ENCODE data around the gene AGAP3.

Gene AGAP3

DNA sequence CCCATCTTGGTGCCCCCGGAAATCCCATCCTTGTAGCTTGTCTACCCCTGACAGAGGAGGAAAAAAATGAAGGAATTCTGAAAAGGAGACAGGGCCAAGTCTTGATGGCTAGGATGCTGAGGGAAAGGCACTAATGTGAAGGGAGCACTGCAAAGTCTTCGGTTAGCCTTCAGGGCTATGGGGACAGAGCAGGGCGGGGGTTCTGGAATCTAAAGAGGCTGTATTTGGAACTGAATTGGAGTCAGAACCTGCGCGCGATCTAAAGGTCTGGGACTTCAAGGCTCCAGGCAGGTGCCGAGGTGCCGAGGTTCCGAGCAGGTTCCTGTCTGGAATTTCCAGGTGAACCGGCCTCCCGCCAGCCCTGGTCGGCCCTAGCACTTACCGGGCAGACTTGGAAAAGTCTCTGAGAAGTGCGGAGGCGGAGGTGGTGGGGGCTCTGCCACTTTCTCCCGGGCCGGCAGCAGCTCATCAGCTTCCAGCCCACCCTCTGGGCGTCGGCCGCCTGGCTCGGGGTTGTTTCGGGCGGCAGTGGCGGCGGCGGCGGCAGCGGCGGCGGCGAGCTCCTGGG is 80.4 kb downstream of the AGAP3 start:
- ChIA-PET POLR2A (no interaction called here), CTCF (interaction anchor here (1.2 to 4.1 kb wide), 8 partner anchors 9 to 269 kb away, joined by 3 to 19 read pairs (median 10); no protein-coding TSS in a partner anchor)
- no peak for DNase-seq (ENCODE audit: extremely low spot score)
- TF ChIP-seq, protein P1, sequence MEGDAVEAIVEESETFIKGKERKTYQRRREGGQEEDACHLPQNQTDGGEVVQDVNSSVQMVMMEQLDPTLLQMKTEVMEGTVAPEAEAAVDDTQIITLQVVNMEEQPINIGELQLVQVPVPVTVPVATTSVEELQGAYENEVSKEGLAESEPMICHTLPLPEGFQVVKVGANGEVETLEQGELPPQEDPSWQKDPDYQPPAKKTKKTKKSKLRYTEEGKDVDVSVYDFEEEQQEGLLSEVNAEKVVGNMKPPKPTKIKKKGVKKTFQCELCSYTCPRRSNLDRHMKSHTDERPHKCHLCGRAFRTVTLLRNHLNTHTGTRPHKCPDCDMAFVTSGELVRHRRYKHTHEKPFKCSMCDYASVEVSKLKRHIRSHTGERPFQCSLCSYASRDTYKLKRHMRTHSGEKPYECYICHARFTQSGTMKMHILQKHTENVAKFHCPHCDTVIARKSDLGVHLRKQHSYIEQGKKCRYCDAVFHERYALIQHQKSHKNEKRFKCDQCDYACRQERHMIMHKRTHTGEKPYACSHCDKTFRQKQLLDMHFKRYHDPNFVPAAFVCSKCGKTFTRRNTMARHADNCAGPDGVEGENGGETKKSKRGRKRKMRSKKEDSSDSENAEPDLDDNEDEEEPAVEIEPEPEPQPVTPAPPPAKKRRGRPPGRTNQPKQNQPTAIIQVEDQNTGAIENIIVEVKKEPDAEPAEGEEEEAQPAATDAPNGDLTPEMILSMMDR (IDR thresholded peaks at IDR 0.05; ENCODE audit: control extremely low read depth, extremely low read depth, low read depth, missing control alignments) = no peak

DNA sequence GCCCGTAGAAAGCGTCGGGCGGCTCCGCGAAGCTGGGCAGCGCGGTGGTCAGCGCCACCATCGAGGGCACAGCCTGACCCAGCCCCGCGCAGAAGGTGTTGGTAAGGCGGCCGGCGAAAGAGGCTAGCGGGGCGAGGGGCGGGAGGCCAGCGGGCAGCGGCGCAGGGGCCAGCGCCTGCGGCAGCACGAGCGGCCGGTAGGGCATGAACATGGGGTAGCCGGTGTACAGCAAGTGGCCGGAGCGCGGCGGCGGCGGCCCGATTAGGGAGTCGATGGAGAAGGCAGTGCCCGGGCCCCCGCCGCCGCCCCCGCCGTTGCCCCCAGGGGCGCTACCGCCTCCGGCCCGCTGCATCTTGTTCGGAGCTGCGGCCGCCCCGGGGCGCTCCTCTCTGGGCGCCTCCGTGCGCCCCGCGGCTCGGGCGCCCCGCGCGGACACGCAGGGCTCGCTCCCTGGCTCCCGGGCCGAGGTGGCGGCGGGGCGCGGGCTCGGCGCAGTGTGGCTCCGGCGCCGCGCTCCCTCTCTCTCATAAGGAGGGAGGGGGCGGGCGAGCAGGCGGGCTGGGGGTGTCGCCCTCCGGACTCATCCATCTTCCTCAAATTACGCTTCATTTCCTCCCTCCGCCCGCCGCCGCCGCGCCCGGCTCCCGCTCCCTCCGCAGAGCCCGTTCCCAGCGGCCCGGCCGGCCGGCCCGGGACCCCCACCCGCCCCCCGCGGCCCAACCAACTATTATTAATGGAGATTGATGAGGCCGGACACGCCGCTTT is 81.1 kb downstream of the AGAP3 start, which contains the start of gene GBX1:
TSS of gene GBX1 (minus strand) at position 498 of the 765 bp plus-strand sequence. CDS start at position 352, 146 bp downstream.
- TF ChIP-seq, protein P1 (IDR thresholded peaks at IDR 0.05; ENCODE audit: control extremely low read depth, extremely low read depth, low read depth, missing control alignments) = no peak
- CTCF ChIA-PET = interaction anchor here (0.7 to 4.1 kb wide), 11 partner anchors 8 to 76 kb away, joined by 3 to 19 read pairs (median 5); partner anchors contain the start of genes ABCF2 and H2BK1
- DNase-seq (ENCODE audit: extremely low spot score) = no peak
- POLR2A ChIA-PET = no interaction called here

DNA sequence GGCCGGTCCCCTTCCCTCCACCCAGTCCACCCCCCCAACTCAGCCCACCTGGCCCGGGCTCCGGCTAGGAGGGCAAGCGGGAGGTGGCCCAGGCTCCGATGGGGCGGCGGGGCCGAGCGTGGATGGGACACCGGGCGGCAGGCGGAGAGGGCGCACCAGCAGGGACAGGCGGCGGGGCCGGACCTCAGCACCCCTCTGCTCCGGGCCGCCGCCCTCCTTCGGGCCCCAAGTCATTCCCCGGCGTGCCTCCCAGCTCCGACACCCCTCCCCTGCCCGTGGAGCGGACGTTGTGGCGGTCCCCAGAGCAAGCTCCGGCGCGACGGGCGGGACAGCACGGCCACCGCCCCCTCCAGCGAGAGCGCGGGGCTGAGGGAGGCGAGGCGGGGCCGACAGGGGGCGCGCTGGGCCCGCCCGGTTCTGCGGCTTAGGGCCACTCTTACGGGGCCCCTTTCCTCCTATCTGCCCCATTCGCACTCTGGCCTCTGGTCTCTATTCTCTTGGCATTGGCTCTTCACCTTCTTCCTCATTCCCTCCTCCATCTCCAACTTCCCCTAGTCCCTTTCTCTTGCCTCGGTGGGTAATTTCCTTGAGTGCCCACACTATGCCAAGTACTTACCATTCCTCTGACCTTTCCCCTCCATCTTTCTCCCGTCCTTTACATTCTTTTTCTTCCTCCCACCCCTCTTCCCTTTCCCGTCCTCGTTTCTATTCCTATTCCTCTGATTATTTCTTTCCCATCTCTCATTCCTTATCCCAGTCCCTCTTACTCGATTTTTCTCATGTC is 81.9 kb downstream of the AGAP3 start:
- ChIA-PET CTCF (interaction anchor here (0.7 to 4.1 kb wide), 11 partner anchors 8 to 75 kb away, joined by 3 to 19 read pairs (median 3); partner anchors contain the start of genes ABCF2 and H2BK1), POLR2A (no interaction called here)
- TF ChIP-seq, protein P1 (IDR thresholded peaks at IDR 0.05; ENCODE audit: control extremely low read depth, extremely low read depth, low read depth, missing control alignments) = peak; percentile 75
- DNase-seq (ENCODE audit: extremely low spot score) = peak; percentile 79

DNA sequence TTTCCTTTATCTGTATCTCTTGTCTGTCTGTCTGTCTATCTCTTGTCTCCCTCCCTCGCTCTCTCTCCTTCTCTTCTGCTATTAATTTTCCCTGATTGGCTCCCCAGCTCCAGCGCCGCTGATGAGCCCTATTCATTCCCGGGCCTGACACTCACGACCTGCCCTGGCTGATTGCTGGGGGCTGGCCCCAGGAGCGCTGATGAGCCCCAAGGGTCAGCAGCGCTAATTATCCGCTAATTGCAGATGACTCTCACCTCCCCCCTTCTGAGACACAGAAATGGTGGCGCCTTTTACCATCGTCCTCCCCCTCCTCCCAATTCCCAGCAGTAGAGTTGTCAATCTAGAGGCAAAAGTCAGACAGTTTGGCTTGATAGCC is 82.5 kb downstream of the AGAP3 start:
- TF ChIP-seq, protein P1 (IDR thresholded peaks at IDR 0.05; ENCODE audit: control extremely low read depth, extremely low read depth, low read depth, missing control alignments) = no peak
- POLR2A ChIA-PET = no interaction called here
- CTCF ChIA-PET = interaction anchor here (0.8 to 4.1 kb wide), 10 partner anchors 9 to 183 kb away, joined by 3 to 19 read pairs (median 3); partner anchors contain the start of genes ABCF2 and H2BK1
- no peak for DNase-seq (ENCODE audit: extremely low spot score)

DNA sequence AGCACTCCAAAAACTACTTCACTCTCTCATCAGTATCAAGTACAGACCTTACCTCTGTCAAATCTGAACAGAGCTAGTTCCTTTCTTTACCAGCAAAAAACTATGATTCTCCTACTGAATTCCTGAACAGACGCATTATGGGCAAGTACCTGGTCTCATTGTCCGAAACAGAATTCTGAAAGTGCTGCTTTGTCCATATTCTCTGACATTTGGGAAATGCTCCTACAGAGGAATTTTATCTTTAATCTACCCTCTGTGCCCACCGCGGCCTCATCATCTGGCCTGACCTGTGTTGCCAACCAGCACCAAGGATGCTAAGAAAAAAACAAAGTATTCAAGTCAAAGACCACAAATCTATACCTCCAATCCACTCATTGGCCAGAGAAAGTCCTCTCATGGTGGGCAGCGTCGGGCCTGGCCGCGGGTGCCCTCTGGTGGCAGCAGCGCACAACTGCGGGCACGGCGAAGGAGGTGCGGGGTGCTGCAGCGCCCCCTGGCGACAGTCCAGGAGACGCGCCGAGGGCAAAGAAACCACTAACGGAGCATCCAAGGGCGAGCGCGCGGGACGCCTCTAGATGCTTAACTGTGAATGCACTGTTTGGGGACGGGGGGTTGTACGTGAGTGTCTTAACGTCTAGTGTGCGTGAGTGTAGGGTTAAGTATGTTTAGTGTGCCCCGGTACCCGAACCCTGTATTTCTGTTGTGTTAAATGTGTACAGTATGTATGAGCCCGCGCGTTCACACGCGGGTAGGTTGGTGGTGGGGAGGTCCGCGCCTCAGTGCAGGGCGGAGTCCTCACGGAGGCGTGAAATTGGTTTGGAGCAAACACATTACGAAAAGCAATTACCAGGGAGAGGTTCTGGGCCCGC is 86.2 kb downstream of the AGAP3 start:
- TF ChIP-seq, protein P1 (IDR thresholded peaks at IDR 0.05; ENCODE audit: control extremely low read depth, extremely low read depth, low read depth, missing control alignments) = peak; percentile 100
- ChIA-PET POLR2A (no interaction called here), CTCF (interaction anchor here (0.8 to 1.3 kb wide), 13 partner anchors 9 to 378 kb away, joined by 3 to 9 read pairs (median 3); no protein-coding TSS in a partner anchor)
- peak; percentile 92 for DNase-seq (ENCODE audit: extremely low spot score)

All from GM10248 (cell line).